ENCODE results near the gene RMND5B. TPM values are rescaled to one million over a fixed set of nuclear protein-coding genes. Genes with fewer than 3 reads are reported as not detected.

Gene RMND5B
- 13.2 and 19.9 TPM in 2 replicates for total RNA-seq

GRCh38 chr5:178130576-178131445 lies at the start of gene RMND5B:
Gene RMND5B (plus strand): TSS chr5:178131014. CDS start chr5:178138120, 7,106 bp downstream.

GRCh38 chr5:178113141-178113787 lies 17.6 kb upstream of the RMND5B start, which contains the start of gene N4BP3:
Gene N4BP3 (plus strand): TSS chr5:178113532. CDS start chr5:178119584, 6,052 bp downstream.

GRCh38 chr5:178153530-178154340 lies 22.9 kb downstream of the RMND5B start, which contains the start of gene NHP2:
Gene NHP2 (minus strand): TSS chr5:178153885. CDS start chr5:178153817, 68 bp downstream.

GRCh38 chr5:178187014-178187413 lies 56.2 kb downstream of the RMND5B start, which contains the start of gene GMCL2:
Gene GMCL2 (minus strand): TSS chr5:178187371. CDS start chr5:178187299, 72 bp downstream.

Other genes starting within 250 kb of the RMND5B start
- gene PROP1, start 134.8 kb upstream of the RMND5B start, total RNA-seq = not detected in 2 replicates
- gene N4BP3, start 17.5 kb upstream of the RMND5B start, total RNA-seq = under 0.01 TPM in 2 replicates
- 144 and 148 TPM in 2 replicates for gene NHP2, start 22.9 kb downstream of the RMND5B start, total RNA-seq
- gene GMCL2, start 56.4 kb downstream of the RMND5B start, total RNA-seq = not detected in 2 replicates
- gene HNRNPAB, start 73.5 kb downstream of the RMND5B start, total RNA-seq = 59.9 and 91.9 TPM in 2 replicates
- 42.2 and 48.9 TPM in 2 replicates for gene PHYKPL, start 101.8 kb downstream of the RMND5B start, total RNA-seq